Measurements from ENCODE around the gene TEC.

TEC gene

DNA sequence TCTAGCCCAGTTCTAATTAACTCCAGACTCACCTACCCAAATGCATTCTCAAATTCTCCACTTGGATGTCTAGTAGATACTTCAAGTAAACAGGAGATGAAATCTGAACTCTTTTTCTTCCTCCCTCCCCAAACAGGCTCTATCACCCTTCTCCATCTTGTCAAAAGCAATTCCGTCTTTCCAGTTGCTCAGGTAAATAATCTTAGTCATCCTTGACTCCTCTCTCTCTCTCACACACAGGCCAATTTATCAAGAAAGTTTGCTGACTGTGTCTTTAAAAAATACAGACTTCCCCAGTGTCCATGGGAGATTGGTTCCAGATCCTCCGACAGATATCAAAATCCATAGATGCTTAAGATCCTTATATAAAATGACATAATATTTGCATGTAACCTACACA lies 148.5 kb downstream of the TEC start:
- DNase-seq (ENCODE audit: low spot score): no peak

DNA sequence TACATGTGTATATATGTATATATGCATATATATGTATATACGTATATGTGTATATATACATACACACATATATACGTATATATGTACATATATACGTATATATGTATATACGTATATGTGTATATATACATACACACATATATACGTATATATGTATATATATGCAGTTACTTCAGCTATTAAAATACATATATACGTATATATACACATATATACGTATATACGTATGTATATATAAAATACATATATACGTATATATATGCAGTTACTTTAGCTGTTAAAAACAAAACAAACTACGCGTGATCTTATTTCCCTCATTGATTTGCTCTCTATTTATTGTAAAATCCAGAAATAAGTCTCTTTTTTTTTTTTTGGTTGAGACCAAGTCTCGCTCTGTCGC lies 149.5 kb downstream of the TEC start:
- no peak for DNase-seq (ENCODE audit: low spot score)

DNA sequence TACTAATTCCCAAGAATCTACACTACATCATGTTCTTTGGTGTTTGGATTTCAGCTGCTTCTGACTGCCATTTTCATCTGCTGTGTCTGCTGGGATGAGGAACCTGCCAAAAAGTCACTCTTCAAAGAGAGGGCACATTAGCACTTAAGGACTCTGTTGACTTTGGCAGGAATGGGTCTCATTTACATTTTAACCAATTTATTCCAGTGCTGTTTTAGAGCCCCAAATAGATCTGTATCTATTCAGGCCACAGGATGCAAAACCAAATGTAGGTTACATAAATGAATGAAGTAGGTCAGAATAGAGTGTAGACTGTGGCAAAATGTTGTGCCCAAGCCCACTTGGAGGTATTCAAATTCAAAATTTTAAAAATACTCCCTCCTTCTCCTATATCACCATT lies 150.0 kb downstream of the TEC start:
- DNase-seq (ENCODE audit: low spot score): no peak

DNA sequence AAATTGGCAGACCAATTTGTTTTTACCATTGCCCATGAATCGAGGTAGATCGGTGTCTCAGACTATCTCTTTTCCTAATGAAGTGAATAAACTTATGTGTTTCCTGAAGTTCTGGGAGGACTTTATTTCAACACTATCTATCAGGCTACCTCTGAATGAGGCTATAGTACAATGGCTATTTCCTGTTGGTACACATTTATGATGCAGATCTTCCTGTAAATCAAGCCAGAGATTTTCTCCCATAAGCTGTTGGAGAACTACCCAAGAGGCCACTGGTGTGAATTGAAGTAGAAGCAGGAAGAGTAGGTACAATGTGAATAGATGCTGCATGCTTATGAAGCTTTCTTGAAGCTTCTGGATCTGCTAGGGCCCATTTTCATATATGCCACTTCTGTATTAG lies 151.6 kb downstream of the TEC start:
- DNase-seq (ENCODE audit: low spot score): no peak

DNA sequence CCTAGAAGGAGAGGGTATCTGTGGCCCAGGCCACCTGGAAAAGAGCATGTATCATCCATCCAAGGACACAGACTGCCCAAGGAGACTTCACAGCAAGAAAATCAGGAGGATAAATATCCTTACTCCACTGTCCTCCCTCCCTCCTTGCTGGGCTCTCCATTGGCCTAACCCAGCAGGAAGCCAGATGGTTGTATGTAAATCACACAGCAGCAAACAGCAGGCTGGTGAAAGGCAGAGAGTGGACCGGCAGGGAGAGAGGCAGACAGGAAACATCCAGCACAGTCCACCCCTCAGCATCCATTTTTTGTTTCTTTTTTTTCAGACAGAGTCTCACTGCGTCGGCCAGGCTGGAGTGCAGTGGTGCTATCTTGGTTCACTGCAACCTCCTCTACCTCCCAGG lies 153.1 kb downstream of the TEC start:
- no peak for DNase-seq (ENCODE audit: low spot score)

DNA sequence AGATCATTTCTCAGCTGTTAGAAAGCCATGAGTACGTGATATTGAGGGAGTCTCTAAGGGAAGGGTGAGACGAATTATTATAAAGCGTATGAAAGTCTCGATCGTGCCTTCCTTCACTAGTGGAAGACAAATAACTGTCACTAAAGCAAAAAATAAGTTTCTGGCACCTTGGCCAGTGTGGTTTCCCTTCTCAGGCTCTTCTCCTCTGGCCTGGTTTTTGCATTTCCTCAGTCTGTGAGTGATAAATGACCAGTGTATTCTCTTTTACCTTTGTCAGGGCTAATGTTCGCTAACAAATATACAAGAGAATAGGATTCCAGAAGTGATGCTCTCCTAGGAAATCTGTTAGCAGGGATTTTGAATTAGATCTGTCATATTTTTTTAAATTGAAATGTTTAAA lies 155.2 kb downstream of the TEC start:
- DNase-seq (ENCODE audit: low spot score): no peak

DNA sequence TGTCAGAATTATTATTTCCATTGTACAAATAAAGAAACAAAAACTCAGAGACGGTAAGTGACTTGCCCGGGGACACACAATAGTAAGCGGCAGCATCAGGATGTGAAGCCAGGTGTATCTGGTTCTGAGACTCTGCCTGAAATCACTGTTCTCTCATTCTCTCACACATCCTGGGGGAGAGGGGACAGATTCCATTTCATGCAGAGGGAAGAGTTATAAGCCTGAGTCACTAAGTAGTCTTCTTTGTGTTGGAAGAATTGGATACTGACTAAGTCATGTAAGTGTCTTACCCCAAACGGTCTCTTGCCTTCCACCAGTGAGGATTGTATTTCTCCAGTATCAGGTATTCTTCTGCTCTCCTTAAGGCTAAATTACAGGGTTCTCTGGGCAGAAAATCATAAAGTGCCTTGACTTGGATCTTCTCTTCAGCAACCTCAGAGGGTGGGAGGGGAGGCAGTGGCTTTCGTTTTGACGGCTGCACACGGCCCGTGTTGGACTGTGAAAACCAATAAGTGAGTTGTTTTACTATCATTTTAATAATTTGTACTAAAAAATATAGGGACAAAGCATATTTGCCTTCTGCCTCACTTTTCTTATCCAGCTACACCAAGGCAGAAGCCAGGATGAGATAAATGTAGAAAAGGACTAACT lies 157.5 kb downstream of the TEC start:
- no peak for DNase-seq (ENCODE audit: low spot score)

DNA sequence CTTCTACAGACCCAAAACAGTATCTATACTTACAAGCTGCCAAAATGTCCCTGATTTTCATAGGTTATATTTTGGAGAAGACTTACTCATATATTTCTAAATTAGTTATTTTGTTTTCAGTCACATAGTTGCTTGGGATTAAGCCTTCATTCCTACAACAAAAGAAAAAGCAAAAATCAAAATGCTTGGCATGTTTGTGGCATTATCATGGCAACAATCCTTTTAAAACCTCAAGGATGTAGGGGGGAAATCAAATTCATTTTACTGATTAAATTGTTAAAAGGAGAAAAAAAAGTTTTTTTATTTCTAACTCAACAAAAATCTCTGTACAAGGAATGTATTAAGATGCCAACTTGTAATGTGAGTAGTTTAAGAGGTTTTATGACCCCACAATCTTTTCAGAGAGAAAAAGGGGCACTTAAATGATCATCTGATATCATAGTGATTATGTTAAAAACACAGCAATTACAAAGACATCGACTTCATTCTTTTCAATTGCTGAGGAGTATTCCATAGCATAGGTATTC lies 159.1 kb downstream of the TEC start:
- DNase-seq (ENCODE audit: low spot score): no peak

DNA sequence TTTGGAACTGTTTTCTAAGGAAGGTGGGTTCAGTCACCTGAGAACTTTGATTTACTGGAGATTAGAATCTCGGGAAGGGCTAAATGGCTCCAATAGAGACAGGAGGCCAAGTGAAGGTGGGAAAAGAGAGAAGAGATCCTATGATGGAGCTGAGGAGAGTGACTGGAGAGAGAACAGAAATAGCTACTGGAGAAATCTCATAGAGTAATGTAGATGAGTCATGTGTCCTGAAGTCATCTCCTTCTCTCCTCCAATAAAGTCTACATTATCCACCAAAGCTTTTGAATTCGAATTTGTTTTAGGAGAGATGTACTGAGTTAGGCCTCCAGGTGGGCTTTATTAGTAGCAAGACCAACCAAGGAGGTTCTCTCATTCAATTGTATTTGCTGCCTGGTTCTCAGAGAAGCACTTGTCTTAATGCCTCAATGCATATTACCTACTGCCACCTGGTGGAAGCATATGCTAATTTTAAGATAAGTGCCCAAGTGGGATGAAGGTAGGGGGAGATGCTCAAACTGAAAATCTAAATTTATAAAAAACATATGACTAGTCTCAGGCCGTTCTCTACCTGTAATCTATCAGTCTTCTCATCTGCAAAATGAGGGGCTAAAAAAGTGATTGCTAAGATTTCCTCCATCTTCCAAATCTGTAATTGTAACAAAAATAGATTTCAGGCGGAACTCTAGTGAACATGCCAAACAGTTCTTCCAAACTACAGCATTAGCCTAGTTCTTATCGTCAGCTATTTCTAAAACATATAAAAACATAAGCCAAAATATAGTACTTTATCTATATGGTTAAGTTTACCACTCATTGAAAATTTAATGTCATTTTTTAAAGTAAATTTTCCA lies 160.0 kb downstream of the TEC start:
- peak; percentile 55 for DNase-seq (ENCODE audit: low spot score)

DNA sequence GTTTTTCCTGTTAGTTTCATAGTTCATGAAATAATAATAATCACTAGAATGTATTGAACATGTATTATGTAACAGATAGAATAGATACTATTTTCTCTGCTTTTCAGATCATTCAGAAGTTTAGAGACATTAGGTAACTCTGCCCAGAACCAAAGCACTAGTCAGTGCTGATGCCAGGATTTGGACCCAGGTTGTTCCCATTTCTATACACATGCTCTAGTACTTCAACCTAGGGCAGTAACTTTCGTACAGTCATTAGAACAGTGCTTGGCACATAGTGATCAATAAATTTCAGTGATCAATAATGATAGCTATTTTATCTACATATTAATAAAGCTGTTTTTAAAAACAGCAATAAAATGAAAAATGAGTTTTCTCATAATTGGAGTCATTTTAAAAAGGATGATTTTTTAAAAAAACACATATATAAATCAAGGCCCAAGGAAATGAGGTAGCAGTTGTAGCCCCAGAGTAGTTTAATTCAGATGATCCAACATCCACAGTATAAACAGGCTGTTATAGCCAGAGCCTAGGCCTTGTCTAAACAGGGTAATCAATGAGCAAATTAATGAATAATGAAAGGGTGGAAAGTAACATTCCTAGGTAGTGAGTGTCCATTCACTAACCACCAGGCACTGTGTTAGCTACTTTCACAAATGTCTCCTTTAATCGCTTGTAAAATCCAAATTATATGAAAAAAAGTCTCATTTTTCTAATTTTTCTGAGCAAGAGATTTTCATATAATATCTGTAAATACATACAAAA lies 161.1 kb downstream of the TEC start:
- no peak for DNase-seq (ENCODE audit: low spot score)

DNA sequence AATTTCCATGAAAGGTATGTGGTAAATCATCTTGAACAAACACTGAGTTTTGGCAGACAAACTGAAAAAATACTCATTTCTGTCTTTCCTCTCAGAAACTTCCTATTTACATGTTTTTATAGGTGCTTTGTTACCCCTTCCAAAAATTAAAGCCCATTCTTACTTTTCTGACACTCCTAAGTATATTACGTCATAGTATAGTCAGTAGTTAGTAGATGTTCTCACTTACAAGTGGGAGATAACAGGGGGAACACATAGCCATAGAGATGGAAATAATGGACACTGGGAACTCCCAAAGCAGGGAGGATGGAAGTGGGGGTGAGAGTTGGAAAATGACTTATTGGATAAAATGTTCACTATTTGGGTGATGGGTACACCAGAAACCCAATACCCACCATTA lies 164.4 kb downstream of the TEC start:
- DNase-seq (ENCODE audit: low spot score): no peak

DNA sequence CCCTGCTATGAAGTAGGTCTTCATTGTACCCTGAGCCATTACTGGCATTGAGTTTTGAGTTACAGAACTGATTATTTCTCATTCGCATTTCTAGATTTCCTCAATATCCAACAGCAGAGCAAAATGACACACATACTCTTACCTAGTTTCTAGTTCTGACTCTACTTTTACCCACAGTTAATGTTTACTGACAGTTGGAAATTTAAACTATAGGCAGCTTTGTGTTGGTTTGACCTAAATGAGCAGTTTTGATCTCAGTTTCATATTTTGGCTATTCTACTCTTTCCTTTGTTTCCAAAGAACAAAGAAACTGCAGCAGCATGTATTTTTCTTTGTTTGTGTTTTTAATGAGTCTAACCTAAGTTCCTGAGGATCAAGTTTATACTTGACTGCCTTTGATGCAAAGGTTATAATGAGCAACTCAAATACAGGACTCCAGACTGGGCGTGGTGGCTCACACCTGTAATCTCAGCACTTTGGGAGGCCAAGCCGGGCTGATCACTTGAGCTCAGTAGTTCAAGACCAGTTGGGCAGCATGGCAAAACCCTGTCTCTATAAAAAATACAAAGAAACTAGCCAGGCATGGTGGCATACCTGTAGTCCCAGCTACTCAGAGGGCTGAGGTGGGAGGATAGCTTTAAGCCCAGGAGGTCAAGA lies 166.0 kb downstream of the TEC start:
- no peak for DNase-seq (ENCODE audit: low spot score)

DNA sequence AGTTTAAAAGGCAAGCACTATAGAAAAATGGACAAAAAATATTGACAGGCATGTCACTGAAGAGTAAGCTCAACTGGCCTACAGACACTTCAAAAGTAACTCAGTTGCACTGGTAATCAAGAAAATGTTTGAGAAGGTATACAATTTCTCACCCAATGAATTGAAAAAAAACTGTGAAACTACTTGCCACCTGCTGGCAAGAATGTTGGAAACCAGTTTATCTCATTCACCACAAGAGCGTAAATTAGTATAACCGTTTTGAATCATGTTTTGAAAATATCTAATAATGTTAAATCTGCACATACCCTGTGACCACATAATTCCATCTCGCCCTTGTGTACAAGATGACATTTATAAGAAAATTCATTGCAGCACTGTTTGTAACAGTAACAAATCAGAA lies 167.3 kb downstream of the TEC start:
- DNase-seq (ENCODE audit: low spot score): no peak

DNA sequence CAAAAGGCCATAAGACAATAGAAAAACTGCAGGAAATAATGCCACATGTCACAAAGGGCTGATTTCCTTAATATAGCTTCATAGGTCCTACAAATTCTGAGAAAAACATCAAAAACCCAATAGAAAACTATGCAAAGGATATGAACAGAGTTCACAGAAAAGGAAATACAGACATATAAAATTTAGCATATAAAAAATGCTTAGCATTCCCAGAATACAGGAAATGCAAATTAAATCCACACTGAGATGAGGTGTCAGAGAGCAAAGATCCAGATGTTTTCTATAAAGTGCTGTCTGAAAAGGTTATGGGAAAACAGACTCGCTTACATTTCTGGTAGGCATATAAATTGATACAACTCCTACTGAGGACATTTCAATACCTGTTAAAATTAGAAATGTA lies 169.4 kb downstream of the TEC start:
- no peak for DNase-seq (ENCODE audit: low spot score)

DNA sequence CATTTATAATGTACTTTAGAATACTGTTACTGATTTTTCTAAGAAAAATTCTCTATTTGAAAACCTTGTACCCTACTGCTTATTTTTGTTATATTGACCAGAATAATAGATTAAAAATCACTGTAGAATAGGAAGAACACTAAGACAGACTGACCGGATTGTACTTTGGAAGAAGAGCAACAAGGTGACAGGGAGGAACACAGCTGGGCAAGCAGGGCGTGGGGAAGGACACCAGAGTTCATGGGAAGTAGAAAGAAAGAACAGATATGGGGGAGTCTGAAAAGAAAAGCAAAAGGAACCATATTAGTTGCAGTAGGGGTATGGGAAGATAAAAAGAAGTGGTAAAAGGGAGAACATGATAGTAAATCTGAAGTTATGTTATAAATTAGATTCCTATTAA lies 174.2 kb downstream of the TEC start:
- no peak for DNase-seq (ENCODE audit: low spot score)

DNA sequence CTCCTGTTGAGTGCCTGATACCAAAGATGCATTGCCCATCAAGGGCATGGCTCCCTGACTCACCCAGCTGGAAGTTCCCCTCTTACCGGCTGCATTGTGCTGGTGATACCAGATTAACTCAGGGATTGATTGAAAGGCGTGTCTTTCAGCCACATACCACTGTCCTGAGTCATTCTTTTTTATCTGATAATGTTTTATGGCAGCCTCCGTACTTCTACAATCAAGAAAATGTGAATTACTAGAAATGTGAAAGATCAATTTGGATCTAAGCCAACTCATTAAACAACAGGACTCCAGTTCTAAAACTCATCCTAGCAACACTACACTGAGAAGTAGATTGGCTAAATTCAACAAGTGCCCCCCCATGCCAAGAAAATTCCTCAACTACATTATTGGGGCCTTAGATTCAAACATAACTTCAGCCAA lies 175.6 kb downstream of the TEC start:
- no peak for DNase-seq (ENCODE audit: low spot score)

DNA sequence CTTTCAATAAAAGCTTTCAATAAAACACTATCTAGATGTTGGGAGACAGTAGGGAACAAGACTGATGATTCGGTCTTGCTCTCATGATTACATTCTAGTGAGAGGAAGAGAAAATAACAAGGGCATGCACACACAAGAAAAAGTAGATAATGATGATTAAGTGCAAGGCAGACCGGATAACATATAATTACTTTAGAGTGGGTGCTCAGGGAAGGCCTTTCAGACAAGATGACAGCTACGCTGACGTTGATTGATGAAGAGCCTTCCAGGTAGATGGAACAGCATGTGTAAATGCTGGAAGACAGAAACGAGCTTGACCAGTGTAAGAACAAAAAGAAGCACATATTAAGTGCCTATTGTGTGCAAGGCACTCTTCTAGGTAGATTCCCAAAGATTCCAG lies 179.0 kb downstream of the TEC start:
- DNase-seq (ENCODE audit: low spot score): no peak

DNA sequence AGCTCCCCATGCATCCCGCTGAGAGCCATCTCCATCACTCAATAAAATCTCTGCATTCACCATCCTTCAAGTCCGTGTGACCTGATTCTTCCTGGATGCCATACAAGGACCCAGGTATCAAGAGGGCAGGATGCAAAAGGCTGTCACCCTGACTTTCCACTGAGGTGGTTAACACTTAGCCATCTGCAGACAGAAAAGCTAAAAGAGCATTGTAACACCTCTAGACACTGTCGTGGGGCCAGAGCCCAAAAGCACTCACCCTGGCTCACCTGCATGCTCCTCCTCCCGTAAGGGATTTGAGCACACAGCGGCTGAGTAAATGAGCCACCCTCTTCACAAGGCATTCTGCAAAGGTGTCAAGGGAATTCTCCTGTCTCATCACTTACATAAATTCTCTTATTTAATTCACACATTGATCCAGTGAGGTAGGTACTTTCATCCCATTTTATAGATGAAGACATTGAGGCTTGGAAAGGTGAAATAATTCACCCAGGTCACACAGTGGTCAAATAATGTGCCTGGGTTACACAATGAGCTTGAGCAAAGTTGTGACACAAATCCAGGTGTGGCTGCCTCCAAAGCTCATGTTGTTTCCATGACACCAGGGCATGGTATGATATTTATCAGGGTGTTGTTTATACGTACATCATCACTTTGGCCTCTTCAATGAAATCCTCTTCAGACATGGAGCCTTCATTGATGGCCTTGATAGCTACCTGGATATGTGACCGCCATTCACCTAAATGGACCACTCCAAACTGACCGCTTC lies 183.6 kb downstream of the TEC start:
- DNase-seq (ENCODE audit: low spot score): no peak
